ENCODE results near the gene EFHC1. TPM values are rescaled to one million over a fixed set of nuclear protein-coding genes. Genes with fewer than 3 reads are reported as not detected.
A peak's percentile ranks its signal among the peaks of the same experiment; 100 is the strongest.

Gene EFHC1
- total and polyA plus RNA-seq, 10 donors, result 9.3 to 40.3 (median 16.8) TPM

- H3K27me3 ChIP-seq (replicated peaks in 1 of 7), result no peaks in the 10 kb centered on the region
- WGBS, 5 donors, result 9 to 13% (median 11%) methylated on average over 21 of the region's 21 CpGs
- H3K9me3 ChIP-seq, result no peaks in the 10 kb centered on the region
- DNase-seq, result peak; percentile 79
- intact Hi-C loops (cut with DNase I; ENCODE audit: low total_unique reads), result loop anchor here (5.0 kb wide), 1 partner anchor 156 kb away; the partner anchor contains the start of gene TRAM2
- TF ChIP-seq, protein P1, sequence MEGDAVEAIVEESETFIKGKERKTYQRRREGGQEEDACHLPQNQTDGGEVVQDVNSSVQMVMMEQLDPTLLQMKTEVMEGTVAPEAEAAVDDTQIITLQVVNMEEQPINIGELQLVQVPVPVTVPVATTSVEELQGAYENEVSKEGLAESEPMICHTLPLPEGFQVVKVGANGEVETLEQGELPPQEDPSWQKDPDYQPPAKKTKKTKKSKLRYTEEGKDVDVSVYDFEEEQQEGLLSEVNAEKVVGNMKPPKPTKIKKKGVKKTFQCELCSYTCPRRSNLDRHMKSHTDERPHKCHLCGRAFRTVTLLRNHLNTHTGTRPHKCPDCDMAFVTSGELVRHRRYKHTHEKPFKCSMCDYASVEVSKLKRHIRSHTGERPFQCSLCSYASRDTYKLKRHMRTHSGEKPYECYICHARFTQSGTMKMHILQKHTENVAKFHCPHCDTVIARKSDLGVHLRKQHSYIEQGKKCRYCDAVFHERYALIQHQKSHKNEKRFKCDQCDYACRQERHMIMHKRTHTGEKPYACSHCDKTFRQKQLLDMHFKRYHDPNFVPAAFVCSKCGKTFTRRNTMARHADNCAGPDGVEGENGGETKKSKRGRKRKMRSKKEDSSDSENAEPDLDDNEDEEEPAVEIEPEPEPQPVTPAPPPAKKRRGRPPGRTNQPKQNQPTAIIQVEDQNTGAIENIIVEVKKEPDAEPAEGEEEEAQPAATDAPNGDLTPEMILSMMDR (IDR thresholded peaks at IDR 0.05 in 8 of 11, conservative IDR thresholded peaks at IDR 0.05 in 3 of 11), result no peak
- no peak for TF ChIP-seq POLR2A (IDR thresholded peaks at IDR 0.05)
- TF ChIP-seq POLR2AphosphoS5 (IDR thresholded peaks at IDR 0.05), result no peak
- H3K4me3 ChIP-seq, result peak overlapping the region; percentile 79 to 96 (median 92)
- H3K4me1 ChIP-seq, result peaks cover 6 to 41% (median 30%) of the 10 kb centered on the region in 6 donors
- H3K27ac ChIP-seq, result peak overlapping the region in 7 of 8 donors; percentile 82 to 89 (median 86)
- peaks cover 0 to 14% (median 0%) of the 10 kb centered on the region in 6 donors for H3K36me3 ChIP-seq
These were observed 671 bp downstream of the EFHC1 start for GRCh38 chr6:52420668-52421358.

- intact Hi-C loops (cut with DNase I; ENCODE audit: low total_unique reads), result loop anchor here (5.0 kb wide), 1 partner anchor 155 kb away; the partner anchor contains the start of gene TRAM2
- no peak for DNase-seq
- 85 to 98% (median 94%) methylated on average over 2 of the region's 2 CpGs for WGBS, 5 donors
- Histone ChIP-seq H3K27ac (no peak overlapping the region), H3K27me3 (replicated peaks in 1 of 7) (no peaks in the 10 kb centered on the region), H3K4me3 (no peak overlapping the region), H3K9me3 (no peaks in the 10 kb centered on the region), H3K4me1 (peaks cover 6 to 28% (median 18%) of the 10 kb centered on the region in 6 donors), H3K36me3 (peaks cover 0 to 14% (median 0%) of the 10 kb centered on the region in 6 donors)
- TF ChIP-seq POLR2AphosphoS5 (IDR thresholded peaks at IDR 0.05) (no peak), POLR2A (IDR thresholded peaks at IDR 0.05) (no peak)
- TF ChIP-seq, protein P1 (IDR thresholded peaks at IDR 0.05 in 8 of 11, conservative IDR thresholded peaks at IDR 0.05 in 3 of 11), result no peak
These were observed 2.0 kb downstream of the EFHC1 start for GRCh38 chr6:52422156-52422555.

DNA sequence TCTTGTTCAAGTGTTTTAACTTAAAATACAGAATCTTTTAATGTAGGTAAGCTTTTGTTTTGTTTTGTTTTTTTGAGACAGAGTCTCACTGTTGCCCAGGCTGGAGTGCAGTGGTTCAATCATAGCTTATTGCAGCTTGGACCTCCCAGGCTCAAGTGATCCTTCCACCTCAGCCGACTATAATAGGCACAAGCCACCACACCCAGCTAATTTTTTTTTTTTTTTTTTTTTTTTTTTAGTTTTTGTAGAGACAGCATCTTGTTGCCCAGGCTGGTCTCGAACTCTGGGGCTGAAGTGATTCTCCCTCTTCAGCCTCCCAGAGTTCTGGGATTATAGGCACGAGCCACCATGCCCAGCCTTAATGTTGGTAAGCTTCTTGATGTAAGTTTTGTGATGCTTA lies 3.3 kb downstream of the EFHC1 start:
- intact Hi-C loops (cut with DNase I; ENCODE audit: low total_unique reads), result loop anchor here (5.0 kb wide), 1 partner anchor 154 kb away; the partner anchor contains the start of gene TRAM2
- H3K4me1 ChIP-seq, result peaks cover 6 to 22% (median 17%) of the 10 kb centered on the region in 6 donors
- WGBS, 5 donors, result 77 to 91% (median 80%) methylated on average over 3 of the region's 3 CpGs
- H3K27me3 ChIP-seq (replicated peaks in 1 of 7), result no peaks in the 10 kb centered on the region
- DNase-seq, result no peak
- H3K36me3 ChIP-seq, result peaks cover 0 to 15% (median 0%) of the 10 kb centered on the region in 6 donors
- peak overlapping the region in 2 of 8 donors; percentile 32 to 45 for H3K27ac ChIP-seq
- no peak overlapping the region for H3K4me3 ChIP-seq
- H3K9me3 ChIP-seq, result no peaks in the 10 kb centered on the region
- no peak for TF ChIP-seq POLR2A (IDR thresholded peaks at IDR 0.05)
- TF ChIP-seq, protein P1 (IDR thresholded peaks at IDR 0.05 in 8 of 11, conservative IDR thresholded peaks at IDR 0.05 in 3 of 11), result no peak
- no peak for TF ChIP-seq POLR2AphosphoS5 (IDR thresholded peaks at IDR 0.05)

DNA sequence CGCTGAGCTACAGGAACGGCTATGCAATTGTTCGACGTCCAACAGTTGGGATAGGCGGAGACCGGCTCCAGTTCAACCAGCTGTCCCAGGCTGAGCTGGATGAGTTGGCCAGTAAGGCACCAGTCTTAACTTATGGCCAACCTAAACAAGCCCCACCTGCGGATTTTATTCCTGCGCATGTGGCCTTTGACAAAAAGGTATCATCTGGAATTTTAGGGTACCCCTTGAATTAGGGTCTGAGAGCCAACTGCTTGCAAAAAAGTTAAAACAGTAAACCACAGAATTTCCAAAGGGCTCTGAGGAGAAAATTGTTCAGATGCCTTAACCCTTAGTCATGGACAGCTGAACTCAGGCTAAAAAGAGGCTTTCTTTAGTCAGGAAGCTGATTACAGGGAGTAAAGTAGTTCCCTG lies 3.8 kb downstream of the EFHC1 start:
- Histone ChIP-seq H3K9me3 (no peaks in the 10 kb centered on the region), H3K36me3 (peaks cover 0 to 17% (median 0%) of the 10 kb centered on the region in 6 donors), H3K4me3 (no peak overlapping the region), H3K27me3 (replicated peaks in 1 of 7) (no peaks in the 10 kb centered on the region), H3K4me1 (peaks cover 6 to 22% (median 17%) of the 10 kb centered on the region in 6 donors), H3K27ac (peak overlapping the region in 3 of 8 donors; percentile 9 to 45 (median 32))
- DNase-seq, result no peak
- TF ChIP-seq POLR2A (IDR thresholded peaks at IDR 0.05) (no peak), POLR2AphosphoS5 (IDR thresholded peaks at IDR 0.05) (no peak)
- TF ChIP-seq, protein P1 (IDR thresholded peaks at IDR 0.05 in 8 of 11, conservative IDR thresholded peaks at IDR 0.05 in 3 of 11), result no peak
- 91 to 97% (median 94%) methylated on average over 8 of the region's 8 CpGs for WGBS, 5 donors
- intact Hi-C loops (cut with DNase I; ENCODE audit: low total_unique reads), result loop anchor here (5.0 kb wide), 1 partner anchor 153 kb away; the partner anchor contains the start of gene TRAM2
